ENCODE results near the gene ATP6V1B1.

ATP6V1B1 gene

DNA sequence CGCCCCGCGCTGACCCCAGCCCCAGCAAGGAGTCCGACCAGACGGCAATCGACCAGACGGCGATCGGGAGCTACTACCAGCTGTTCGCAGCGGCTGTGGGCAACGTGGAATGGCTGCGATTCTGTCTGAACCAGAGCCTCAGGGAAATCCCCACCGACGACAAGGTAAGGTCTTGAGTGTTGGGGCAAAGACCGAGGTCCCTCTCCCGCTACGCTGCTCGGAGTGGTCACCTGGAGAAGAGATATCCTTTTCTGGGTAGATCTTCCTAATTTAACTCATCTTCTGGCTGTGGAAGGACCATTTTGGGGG lies 43.4 kb downstream of the ATP6V1B1 start:
- Mint-ChIP-seq H3K27ac (no peak overlapping the region), H3K27me3 (peaks cover 8% of the 10 kb centered on the region), H3K4me3 (no peak overlapping the region), H3K36me3 (ENCODE audit: low read depth) (no peaks in the 10 kb centered on the region), H3K4me1 (peaks cover 20% of the 10 kb centered on the region), H3K9me3 (no peaks in the 10 kb centered on the region)
- no peak for ATAC-seq
- DNase-seq = no peak

DNA sequence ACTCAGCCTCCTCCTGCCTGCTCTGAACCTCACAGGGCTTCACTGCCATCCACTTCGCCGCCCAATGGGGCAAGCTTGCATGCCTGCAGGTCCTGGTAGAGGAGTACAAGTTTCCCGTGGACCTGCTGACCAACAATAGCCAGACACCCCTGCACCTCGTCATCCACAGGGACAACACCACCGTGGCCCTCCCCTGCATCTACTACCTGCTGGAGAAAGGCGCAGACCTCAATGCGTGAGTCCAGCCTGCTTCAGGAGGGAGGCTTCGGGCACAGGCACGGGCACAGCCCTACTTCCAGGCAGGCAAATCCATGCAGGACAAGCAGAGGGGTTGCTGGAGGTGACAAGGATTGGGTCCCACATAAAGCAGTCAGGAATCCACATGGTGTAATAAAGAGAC lies 43.9 kb downstream of the ATP6V1B1 start:
- Mint-ChIP-seq H3K4me3 (no peak overlapping the region), H3K27ac (no peak overlapping the region), H3K4me1 (peaks cover 24% of the 10 kb centered on the region), H3K27me3 (peaks cover 6% of the 10 kb centered on the region), H3K9me3 (no peaks in the 10 kb centered on the region), H3K36me3 (ENCODE audit: low read depth) (no peaks in the 10 kb centered on the region)
- no peak for DNase-seq
- no peak for ATAC-seq

DNA sequence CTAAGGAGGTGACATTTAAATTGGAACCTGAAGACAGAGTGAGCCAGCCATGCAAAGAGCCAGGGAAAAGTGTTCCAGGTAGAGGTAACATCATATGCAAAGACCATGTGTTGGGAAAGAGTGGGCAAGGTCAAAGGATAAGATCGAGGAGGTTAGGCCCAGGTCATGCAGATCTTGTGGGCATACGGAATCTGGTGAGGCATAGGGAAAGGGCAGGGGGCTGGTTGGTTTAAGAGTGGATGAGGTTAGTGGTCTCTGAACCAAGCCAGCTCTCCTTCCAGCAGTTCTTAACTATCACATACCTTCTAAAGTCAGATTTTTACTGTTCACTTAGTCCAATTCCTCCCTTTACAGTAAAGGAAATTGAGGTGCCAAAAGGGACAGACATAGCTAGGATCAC lies 45.7 kb downstream of the ATP6V1B1 start:
- H3K9me3 Mint-ChIP-seq = no peaks in the 10 kb centered on the region
- peaks cover 33% of the 10 kb centered on the region for H3K4me1 Mint-ChIP-seq
- H3K36me3 Mint-ChIP-seq (ENCODE audit: low read depth) = peaks cover 10% of the 10 kb centered on the region
- no peak for DNase-seq
- ATAC-seq = no peak
- peaks cover 4% of the 10 kb centered on the region for H3K27me3 Mint-ChIP-seq
- no peak overlapping the region for H3K27ac Mint-ChIP-seq
- H3K4me3 Mint-ChIP-seq = no peak overlapping the region

DNA sequence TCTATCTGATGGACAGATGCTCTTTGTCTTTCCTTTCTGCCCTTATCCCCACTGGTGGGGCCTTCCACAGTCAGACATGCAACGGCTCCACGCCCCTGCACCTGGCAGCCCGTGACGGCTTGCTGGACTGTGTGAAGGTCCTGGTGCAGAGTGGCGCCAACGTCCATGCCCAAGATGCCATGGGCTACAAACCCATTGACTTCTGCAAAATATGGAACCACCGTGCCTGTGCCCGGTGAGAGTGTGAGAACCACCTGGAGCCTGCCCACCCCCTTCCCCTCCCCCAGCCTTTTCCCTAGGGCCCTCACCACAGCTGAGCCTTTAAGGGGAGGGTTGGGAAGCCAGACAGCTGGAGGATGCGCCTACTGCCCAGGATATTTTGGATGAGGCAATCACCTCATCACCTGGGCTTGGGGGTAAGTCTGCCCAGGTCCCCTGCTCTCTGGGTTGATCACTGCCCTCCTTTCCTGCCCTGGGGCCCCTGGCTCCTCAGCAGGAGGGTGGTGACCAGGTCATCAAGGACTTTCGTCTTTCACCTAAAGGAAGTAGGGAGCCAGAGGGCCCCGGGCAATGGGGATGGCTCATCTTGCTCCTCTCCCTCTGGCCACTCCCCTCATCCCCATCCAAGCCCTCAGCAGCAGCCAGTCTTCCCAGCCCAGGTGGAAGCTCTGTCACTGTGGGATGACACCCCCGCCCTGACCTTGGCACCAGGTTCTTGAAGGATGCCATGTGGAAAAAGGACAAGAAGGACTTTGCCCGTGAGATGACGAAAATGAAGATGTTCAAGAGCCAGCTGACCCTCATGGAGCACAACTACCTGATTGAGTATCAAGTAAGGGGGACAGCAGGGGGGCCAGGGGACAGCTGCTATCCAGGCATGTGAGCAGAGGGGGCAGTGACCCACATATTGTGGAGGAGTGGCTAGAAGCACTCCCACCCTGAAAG lies 46.4 kb downstream of the ATP6V1B1 start:
- no peak for ATAC-seq
- Mint-ChIP-seq H3K27ac (no peak overlapping the region), H3K4me1 (peaks cover 30% of the 10 kb centered on the region), H3K4me3 (no peak overlapping the region), H3K36me3 (ENCODE audit: low read depth) (peaks cover 15% of the 10 kb centered on the region), H3K27me3 (peaks cover 4% of the 10 kb centered on the region), H3K9me3 (no peaks in the 10 kb centered on the region)
- DNase-seq = no peak

DNA sequence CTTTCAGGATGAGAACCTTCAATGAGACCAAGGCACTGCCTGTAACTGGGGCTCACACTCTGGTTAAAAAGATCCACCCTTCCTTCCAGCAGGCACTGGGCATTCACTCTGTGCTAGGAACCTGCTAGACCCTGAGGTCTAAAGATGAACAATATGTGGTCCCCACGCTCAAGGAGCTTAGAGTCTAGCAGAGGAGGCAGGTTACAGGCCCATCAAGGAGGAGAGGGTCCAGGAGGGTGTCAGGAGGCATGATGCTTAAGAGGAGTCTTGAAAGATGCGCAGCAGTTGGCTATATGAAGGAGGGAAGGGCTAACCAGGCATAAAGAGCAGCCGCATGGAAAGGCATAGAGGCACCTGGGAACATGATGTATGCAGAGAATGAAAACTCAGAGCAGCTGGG lies 47.3 kb downstream of the ATP6V1B1 start:
- Mint-ChIP-seq H3K4me1 (peaks cover 22% of the 10 kb centered on the region), H3K27me3 (peaks cover 3% of the 10 kb centered on the region), H3K4me3 (no peak overlapping the region), H3K9me3 (no peaks in the 10 kb centered on the region), H3K27ac (no peak overlapping the region), H3K36me3 (ENCODE audit: low read depth) (peaks cover 15% of the 10 kb centered on the region)
- DNase-seq (no peak), ATAC-seq (no peak)

DNA sequence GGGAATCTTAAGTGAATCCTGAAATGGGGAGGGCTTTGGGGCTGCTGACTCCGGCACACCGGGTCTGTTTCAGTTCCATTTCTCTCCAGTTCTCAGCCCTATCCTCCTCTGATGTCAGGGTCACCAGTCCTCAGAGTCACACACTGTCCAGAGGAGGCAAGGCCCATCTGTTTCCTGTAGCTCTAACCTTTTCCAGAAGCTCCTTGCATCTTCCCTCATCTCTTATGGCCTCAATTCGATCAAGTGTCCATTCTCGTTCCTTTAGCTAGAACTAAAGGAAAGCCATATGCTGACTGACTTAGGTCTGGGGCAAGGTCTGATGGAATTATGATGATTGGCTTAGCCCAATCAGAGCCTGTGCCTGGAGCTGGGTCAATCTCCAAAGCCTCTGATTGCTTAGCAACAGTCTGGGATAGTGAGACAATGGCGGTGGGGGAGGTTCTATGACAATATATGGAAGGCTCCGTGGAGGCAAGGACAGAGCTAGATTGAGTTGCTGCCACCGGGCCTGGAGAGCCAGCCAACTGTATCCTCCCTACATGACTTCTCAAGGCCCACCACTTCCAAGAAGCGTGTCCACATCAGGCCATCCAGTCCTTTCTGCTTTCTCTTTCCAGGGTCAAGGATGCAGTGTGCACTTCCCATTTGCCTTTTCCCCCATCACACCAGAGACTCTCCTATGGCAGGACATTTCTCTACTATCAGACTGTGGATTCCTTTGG lies 48.0 kb downstream of the ATP6V1B1 start:
- Mint-ChIP-seq H3K27me3 (no peaks in the 10 kb centered on the region), H3K4me3 (no peak overlapping the region), H3K36me3 (ENCODE audit: low read depth) (peaks cover 15% of the 10 kb centered on the region)

DNA sequence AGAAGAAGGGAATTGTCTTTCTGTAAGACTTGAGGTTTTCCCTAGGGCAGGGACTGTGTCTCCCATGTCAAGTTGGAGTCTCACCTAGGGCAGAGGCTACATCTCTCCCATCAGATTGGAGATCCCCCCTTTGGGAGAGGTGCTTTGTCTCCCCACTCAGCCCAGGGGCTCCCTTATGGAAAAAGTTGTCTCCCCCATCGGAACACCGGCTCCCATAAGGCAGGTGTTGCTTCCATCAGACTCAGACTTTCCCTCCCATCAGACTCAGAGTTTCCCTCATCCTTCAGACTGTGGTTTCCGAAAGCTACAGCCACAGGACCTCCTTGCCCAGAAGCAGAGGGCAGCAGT lies 48.5 kb downstream of the ATP6V1B1 start:
- H3K4me3 Mint-ChIP-seq = no peak overlapping the region
- peaks cover 18% of the 10 kb centered on the region for H3K4me1 Mint-ChIP-seq
- peak overlapping the region; percentile 64 for H3K27ac Mint-ChIP-seq
- DNase-seq = no peak
- H3K27me3 Mint-ChIP-seq = no peaks in the 10 kb centered on the region
- peaks cover 15% of the 10 kb centered on the region for H3K36me3 Mint-ChIP-seq (ENCODE audit: low read depth)
- no peak for ATAC-seq
- H3K9me3 Mint-ChIP-seq = no peaks in the 10 kb centered on the region

More for the DNA sequence above, 48.0 kb downstream of the ATP6V1B1 start:
- H3K9me3 Mint-ChIP-seq = no peaks in the 10 kb centered on the region
- peaks cover 19% of the 10 kb centered on the region for H3K4me1 Mint-ChIP-seq
- DNase-seq (no peak), ATAC-seq (no peak)
- H3K27ac Mint-ChIP-seq = no peak overlapping the region

DNA sequence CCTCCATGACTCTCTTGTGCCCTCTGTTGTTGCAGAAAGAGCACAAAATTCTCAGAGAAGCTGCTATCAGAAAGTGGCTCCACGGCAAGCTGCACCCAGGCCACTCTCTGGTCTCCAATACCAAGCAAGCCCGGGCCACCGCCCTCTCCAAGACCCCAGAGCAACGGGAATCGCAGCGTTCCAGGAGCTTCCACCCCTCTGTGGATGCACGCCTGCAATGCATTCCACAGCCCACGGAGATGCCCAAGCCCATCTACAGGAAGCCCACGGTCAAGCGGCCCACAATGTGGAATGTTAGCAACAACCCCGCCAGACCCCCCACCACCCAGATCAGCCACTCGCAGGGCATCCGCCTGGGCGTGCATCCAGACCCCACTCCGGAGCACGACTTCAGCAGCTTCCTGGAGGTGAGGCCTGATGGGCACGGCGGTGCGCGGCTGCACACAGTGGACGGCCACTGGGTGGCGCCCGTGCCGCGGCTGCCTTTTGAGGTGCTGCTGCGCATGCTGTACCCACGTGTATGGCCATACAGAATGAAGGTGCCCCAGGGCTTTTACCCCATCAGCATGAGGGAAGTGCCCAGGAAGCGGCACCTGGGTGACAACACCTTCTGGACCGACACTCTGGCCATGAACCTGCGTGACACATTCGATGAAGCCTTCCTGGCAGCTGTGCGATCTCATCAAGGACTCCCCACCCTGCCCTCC lies 49.0 kb downstream of the ATP6V1B1 start:
- Mint-ChIP-seq H3K4me3 (no peak overlapping the region), H3K27ac (peak overlapping the region; percentile 64), H3K27me3 (no peaks in the 10 kb centered on the region), H3K36me3 (ENCODE audit: low read depth) (peaks cover 15% of the 10 kb centered on the region), H3K4me1 (peaks cover 13% of the 10 kb centered on the region), H3K9me3 (no peaks in the 10 kb centered on the region)
- ATAC-seq = peak; percentile 97
- DNase-seq = peak; percentile 85

DNA sequence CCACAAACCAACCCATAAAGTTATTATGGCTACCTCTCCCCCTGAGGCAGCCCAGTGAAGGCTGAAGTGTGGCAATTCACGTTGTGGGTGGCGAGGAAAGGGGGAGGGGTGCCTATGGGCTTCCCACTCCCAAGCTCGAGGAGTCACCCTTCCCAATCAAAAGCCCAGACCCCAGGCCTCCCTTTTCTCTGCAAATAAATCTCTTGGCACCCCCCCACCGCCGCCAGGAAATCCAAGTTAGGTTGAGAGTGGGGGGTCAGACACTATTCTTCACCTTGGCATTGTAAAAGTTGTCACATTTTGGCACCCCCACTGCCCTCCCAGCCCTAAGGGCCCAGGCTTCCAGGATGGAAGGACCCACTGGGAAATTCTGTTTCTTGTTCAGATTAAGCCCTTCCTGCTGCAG lies 49.6 kb downstream of the ATP6V1B1 start:
- no peaks in the 10 kb centered on the region for H3K9me3 Mint-ChIP-seq
- H3K4me3 Mint-ChIP-seq = no peak overlapping the region
- H3K27me3 Mint-ChIP-seq = no peaks in the 10 kb centered on the region
- ATAC-seq (no peak), DNase-seq (no peak)
- H3K36me3 Mint-ChIP-seq (ENCODE audit: low read depth) = peaks cover 15% of the 10 kb centered on the region
- H3K4me1 Mint-ChIP-seq = peaks cover 13% of the 10 kb centered on the region
- no peak overlapping the region for H3K27ac Mint-ChIP-seq

DNA sequence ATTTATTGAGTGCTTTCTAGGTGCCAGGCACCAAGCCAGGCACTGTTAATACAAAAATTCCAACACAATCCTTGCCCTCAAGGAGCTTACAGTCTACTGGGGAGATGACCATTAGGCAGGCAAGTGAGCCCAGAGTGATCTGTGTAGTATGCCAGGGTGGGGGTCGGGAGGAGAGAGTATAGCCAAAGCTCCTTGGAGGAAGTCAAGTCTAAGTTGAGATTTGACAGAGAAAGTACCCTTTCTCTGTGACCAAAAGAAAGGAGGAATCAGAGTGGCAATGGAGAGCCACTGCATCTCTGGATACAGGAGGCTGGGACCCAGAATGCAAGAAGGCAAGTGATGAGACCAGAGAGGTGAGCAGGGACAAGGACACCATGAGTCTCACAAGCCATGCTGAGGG lies 50.3 kb downstream of the ATP6V1B1 start:
- Mint-ChIP-seq H3K4me3 (no peak overlapping the region), H3K36me3 (ENCODE audit: low read depth) (peaks cover 19% of the 10 kb centered on the region), H3K4me1 (peaks cover 13% of the 10 kb centered on the region), H3K27me3 (no peaks in the 10 kb centered on the region), H3K9me3 (no peaks in the 10 kb centered on the region), H3K27ac (no peak overlapping the region)
- DNase-seq = no peak
- ATAC-seq = no peak

DNA sequence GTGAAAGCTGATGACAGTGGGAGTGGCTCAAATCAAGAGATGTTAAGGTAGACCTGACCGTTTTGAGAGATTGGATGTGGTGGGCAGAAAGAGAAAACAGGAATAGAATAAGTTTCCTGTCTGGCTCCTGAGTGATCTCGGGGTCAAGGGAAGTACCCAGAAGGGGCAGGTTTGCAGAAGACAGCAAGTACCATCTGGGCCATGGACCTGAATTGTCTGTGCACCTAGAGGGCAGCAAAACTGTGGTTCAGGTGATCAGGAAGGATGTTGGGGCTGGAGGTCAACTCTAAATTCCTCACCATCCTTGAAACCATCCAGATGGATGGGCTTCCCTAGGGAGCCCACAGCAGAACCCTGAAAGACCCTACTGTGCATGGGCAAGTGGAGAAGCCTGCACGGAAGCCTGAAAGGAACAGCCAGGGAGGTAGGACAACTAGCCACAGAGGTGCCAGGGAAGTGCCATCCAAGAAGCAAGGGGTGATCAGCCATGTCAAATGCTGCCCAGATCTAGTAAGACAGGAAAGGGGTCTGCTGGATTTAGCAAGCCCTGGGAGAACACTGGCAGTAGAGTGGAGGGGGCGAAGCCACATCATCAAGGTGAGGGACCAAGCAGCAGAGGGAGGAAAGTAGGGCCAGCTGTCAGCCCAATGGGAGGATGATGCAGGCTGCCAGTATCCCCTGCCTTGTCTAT lies 50.9 kb downstream of the ATP6V1B1 start:
- Mint-ChIP-seq H3K27me3 (no peaks in the 10 kb centered on the region), H3K4me1 (peaks cover 16% of the 10 kb centered on the region), H3K4me3 (no peak overlapping the region), H3K9me3 (no peaks in the 10 kb centered on the region), H3K27ac (no peak overlapping the region), H3K36me3 (ENCODE audit: low read depth) (peaks cover 23% of the 10 kb centered on the region)
- ATAC-seq = no peak
- DNase-seq = no peak

DNA sequence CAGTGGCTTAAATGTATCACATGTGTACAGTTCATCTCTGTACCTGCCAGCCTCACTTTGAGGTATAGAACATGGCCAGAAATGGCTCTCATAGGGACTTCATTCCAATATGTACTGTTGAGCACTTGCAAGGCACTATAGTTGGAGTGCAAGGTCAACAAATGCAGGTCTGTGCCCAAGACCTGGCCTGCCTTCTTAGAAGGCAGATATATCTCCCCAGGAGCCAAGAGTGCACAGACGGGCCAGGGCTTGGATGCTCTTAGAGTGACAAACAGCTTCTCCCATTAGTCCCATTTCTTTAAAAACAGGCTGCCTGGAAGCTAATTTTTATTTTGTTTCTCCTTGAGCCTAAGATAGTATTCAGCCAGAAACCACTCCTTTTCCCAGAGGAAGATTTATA lies 51.7 kb downstream of the ATP6V1B1 start:
- Mint-ChIP-seq H3K27me3 (no peaks in the 10 kb centered on the region), H3K36me3 (ENCODE audit: low read depth) (peaks cover 26% of the 10 kb centered on the region), H3K4me1 (peaks cover 17% of the 10 kb centered on the region), H3K27ac (no peak overlapping the region), H3K4me3 (no peak overlapping the region), H3K9me3 (no peaks in the 10 kb centered on the region)
- ATAC-seq (no peak), DNase-seq (no peak)

DNA sequence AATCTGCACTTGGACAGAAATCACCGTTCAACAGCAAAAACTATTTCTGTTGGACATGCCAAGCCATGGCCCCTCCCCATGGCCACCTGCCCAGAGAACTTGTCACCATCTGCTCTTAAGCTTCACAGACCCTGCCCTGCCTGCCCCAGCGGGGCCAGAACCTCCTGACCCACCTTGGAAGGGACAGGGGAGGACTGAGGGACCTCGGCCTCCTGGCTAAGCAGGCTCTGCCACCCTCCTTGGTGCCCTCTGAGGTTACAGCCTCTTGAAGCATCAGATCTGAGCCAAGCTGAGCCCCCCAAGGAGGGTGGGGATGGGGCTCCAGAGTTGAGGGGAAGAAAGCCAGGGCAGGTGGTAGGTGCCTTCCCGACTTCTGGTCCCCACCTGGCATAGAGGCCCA lies 52.5 kb downstream of the ATP6V1B1 start:
- Mint-ChIP-seq H3K4me3 (no peak overlapping the region), H3K4me1 (peaks cover 23% of the 10 kb centered on the region), H3K9me3 (no peaks in the 10 kb centered on the region), H3K27ac (peak overlapping the region; percentile 52), H3K27me3 (no peaks in the 10 kb centered on the region), H3K36me3 (ENCODE audit: low read depth) (peaks cover 26% of the 10 kb centered on the region)
- ATAC-seq = no peak
- DNase-seq = no peak
